HepG2 (cell line): ENCODE data around the gene EFNA3. TPM values are rescaled to one million over a fixed set of nuclear protein-coding genes. Genes with fewer than 3 reads are reported as not detected.

ENCODE experiments used
- AFF4 ChIP-seq: sonication (generic); formaldehyde crosslinking; IDR thresholded peaks from 2 replicates; pipeline ENCODE4 v1.4.0; 2020; ENCODE audit warnings: missing genetic modification reagents
- CBFB ChIP-seq: sonication (generic); formaldehyde crosslinking; IDR thresholded peaks from 2 replicates; pipeline ENCODE4 v1.4.0; 2020; ENCODE audit warnings: missing genetic modification reagents
- CEBPB ChIP-seq: IDR thresholded peaks from 2 replicates; pipeline ENCODE4 v1.6.1; 2011; ENCODE audit warnings: low read depth, low read length, improper control_type of control experiment, borderline replicate concordance
- DBP ChIP-seq: sonication (generic); formaldehyde crosslinking; IDR thresholded peaks from 2 replicates; pipeline ENCODE4 v1.4.0; 2020; ENCODE audit warnings: missing genetic modification reagents; ENCODE audit errors: not compliant biosample characterization
- DRAP1 ChIP-seq: IDR thresholded peaks from 2 replicates; pipeline ENCODE4 v1.6.1; 2016; ENCODE audit warnings: missing genetic modification reagents, missing compliant biosample characterization
- EZH2 ChIP-seq: conservative IDR thresholded peaks from 2 replicates; pipeline ENCODE4 v1.6.1; 2012; ENCODE audit warnings: mild to moderate bottlenecking, low read depth, low read length, moderate library complexity
- JUN ChIP-seq: sonication (generic); formaldehyde crosslinking; IDR thresholded peaks from 2 replicates; pipeline ENCODE4 v1.4.0; 2020; ENCODE audit warnings: mild to moderate bottlenecking, missing genetic modification reagents
- MBNL3 ChIP-seq: fragments of 250-450 bp; sonication (Bioruptor Pico); conservative IDR thresholded peaks from 2 replicates; pipeline ENCODE4 v1.8.0; 2022; ENCODE audit warnings: mild to moderate bottlenecking, inconsistent platforms
- MTA1 ChIP-seq: sonication (generic); formaldehyde crosslinking; IDR thresholded peaks from 2 replicates; pipeline ENCODE4 v1.4.0; 2020; ENCODE audit warnings: missing genetic modification reagents, mild to moderate bottlenecking, borderline replicate concordance
- MXI1 ChIP-seq: IDR thresholded peaks from 3 replicates; pipeline ENCODE4 v1.6.1; 2012; ENCODE audit warnings: low read depth, low read length, inconsistent platforms, borderline replicate concordance
- MYC ChIP-seq: sonication (generic); formaldehyde crosslinking; IDR thresholded peaks from 2 replicates; pipeline ENCODE4 v1.9.0; 2021; ENCODE audit warnings: missing genetic modification reagents, borderline replicate concordance
- NFE2L1 ChIP-seq: sonication (generic); formaldehyde crosslinking; IDR thresholded peaks from 2 replicates; pipeline ENCODE4 v1.4.0; 2020; ENCODE audit warnings: missing genetic modification reagents, mild to moderate bottlenecking, borderline replicate concordance
- PHF20 ChIP-seq: sonication (generic); formaldehyde crosslinking; IDR thresholded peaks from 2 replicates; pipeline ENCODE4 v1.5.0; 2020; ENCODE audit warnings: mild to moderate bottlenecking, missing genetic modification reagents
- RBAK ChIP-seq: sonication (generic); formaldehyde crosslinking; IDR thresholded peaks from 2 replicates; pipeline ENCODE4 v1.5.1; 2020; ENCODE audit warnings: mild to moderate bottlenecking, missing genetic modification reagents
- REPIN1 ChIP-seq: sonication (generic); formaldehyde crosslinking; IDR thresholded peaks from 2 replicates; pipeline ENCODE4 v1.8.0; 2022; ENCODE audit warnings: missing genetic modification reagents, low read depth, mild to moderate bottlenecking, borderline replicate concordance
- SETDB1 ChIP-seq: sonication (generic); formaldehyde crosslinking; IDR thresholded peaks from 2 replicates; pipeline ENCODE4 v1.5.1; 2020; ENCODE audit warnings: missing genetic modification reagents, mild to moderate bottlenecking, borderline replicate concordance
- SIN3A ChIP-seq: IDR thresholded peaks from 2 replicates; pipeline ENCODE4 v1.6.1; 2011; ENCODE audit warnings: low read depth, mild to moderate bottlenecking, control low read depth, low read length, borderline replicate concordance
- SOX6 ChIP-seq, 2 experiments: fragments of 450-650 bp in 1 of 2; sonication (generic) in 1 of 2; formaldehyde crosslinking in 1 of 2; IDR thresholded peaks; 2 replicates each; pipeline versions ENCODE4 v1.4.0 to v1.6.1; 2017 to 2020; ENCODE audit warnings: antibody characterized with exemption in 1 of 2, mild to moderate bottlenecking in 1 of 2, missing genetic modification reagents in 1 of 2
- TBL1XR1 ChIP-seq: fragments of 150-350 bp; IDR thresholded peaks from 2 replicates; pipeline ENCODE4 v1.6.1; 2014; ENCODE audit warnings: borderline replicate concordance, low read length; ENCODE audit not compliant: partially characterized antibody
- ZFP62 ChIP-seq: sonication (generic); formaldehyde crosslinking; IDR thresholded peaks from 2 replicates; pipeline ENCODE4 v1.4.0; 2020; ENCODE audit warnings: missing genetic modification reagents
- ZNF143 ChIP-seq: sonication (generic); formaldehyde crosslinking; IDR thresholded peaks from 2 replicates; pipeline ENCODE4 v1.4.0; 2020; ENCODE audit warnings: missing genetic modification reagents
- ZNF160 ChIP-seq: sonication (generic); formaldehyde crosslinking; IDR thresholded peaks from 2 replicates; pipeline ENCODE4 v1.8.0; 2022; ENCODE audit warnings: mild to moderate bottlenecking, inconsistent platforms, missing genetic modification reagents
- ZNF577 ChIP-seq: sonication (generic); formaldehyde crosslinking; IDR thresholded peaks from 2 replicates; pipeline ENCODE4 v1.4.0; 2020; ENCODE audit warnings: mild to moderate bottlenecking, low read depth, missing genetic modification reagents, borderline replicate concordance
- ZNF652 ChIP-seq: IDR thresholded peaks from 2 replicates; pipeline ENCODE4 v1.6.1; 2016; ENCODE audit warnings: low read depth, borderline replicate concordance
- ZNF678 ChIP-seq: sonication (generic); formaldehyde crosslinking; IDR thresholded peaks from 2 replicates; pipeline ENCODE4 v1.4.0; 2020; ENCODE audit warnings: mild to moderate bottlenecking, missing genetic modification reagents
- polyA plus RNA-seq, 8 experiments: library from polyadenylated mRNA; depleted of rRNA in 3 of 8; stranded (reverse) in 7 of 8; unstranded in 1 of 8; fragments of >200 nt; fragmentation: Illumina TruSeq in 4 of 8; extraction: Trizol in 4 of 8; gene quantifications; 2 replicates each; pipeline versions ENCODE4 v1.2.1 to v1.2.3, GENCODE V29; 2011 to 2016; ENCODE audit warnings: low read depth in 4 of 8, missing spikeins in 1 of 8, mixed read lengths in 1 of 8; ENCODE audit not compliant: insufficient read depth in 1 of 8
- total RNA-seq, 5 experiments: library from RNA; depleted of rRNA; stranded (reverse); fragments of >200 nt; fragmentation: Illumina TruSeq; extraction: Trizol; gene quantifications; 2 replicates each; pipeline ENCODE4 v1.2.3, GENCODE V29; 2016; ENCODE audit warnings: low read depth in 1 of 5

Gene EFNA3
- total and polyA plus RNA-seq, 2 of the 13 experiments (the other 11 are each of a cell fraction or from before 2014, with no cell fraction given) = 1.0 to 5.7 TPM

DNA sequence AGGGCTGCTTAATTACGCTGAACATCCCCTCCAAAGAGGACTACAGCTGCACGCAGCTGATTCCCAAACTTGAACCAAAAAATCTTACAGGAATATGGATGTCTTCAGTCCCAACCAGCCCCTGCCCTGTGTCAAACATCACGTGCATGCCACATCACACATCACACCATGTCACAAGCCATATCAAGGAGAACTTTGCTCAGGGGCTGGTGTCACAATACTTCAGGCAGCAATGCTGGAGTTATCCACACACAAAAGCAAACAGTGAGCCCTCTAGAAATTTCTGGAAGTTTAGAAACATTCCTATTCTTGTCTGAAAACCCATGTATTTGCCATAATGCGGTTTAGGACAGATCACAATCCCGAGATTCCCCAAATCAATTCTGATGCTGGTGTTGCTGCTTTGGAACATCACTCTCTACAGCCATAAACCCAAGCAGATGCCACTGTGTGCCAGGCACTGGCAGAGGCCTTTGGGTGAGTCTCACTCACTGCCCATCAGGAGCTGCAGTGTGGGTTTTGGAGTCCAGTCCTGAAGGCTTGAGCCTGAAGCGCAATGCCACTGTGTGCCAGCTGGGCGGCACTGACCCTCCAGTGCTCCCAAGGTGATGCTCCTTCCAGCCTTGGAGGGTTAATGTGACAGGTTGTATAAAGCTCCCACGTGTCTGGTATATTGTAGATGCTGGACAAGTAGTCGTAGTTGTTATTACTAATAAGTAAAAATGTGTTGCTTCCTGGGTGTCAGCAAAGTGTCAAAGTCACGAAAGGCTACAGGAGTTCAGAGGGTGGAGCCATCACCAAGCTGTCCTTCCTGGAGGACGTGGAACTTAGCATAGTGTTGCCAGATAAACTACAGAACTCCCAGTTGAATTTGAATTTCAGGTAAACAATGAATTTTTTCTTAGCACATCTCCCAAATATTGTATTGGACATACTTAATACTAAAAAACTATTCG is 28.9 kb downstream of the EFNA3 start (continued):
- TF ChIP-seq RBAK (CRISPR knock-in tag) = no peak
- no peak for TF ChIP-seq SOX6 (IDR thresholded peaks at IDR 0.05)
- peak; percentile 75 for TF ChIP-seq SOX6 (CRISPR knock-in tag; IDR thresholded peaks at IDR 0.05)
- TF ChIP-seq DRAP1 (CRISPR knock-in tag) = 0 out of 2 replicates have a peak, but pooled peaks have one; percentile 13
- TF ChIP-seq MXI1 = no peak
- TF ChIP-seq ZNF652 (CRISPR knock-in tag) = no peak
- TF ChIP-seq MYC (CRISPR knock-in tag) = 0 out of 2 replicates have a peak, but pooled peaks have one; percentile 27
- TF ChIP-seq MTA1 (CRISPR knock-in tag) = no peak
- no peak for TF ChIP-seq ZNF160 (CRISPR knock-in tag)
- no peak for TF ChIP-seq ZNF678 (CRISPR knock-in tag)
- no peak for TF ChIP-seq AFF4 (CRISPR knock-in tag)
- peak; percentile 52; the same call in 1 of the 2 replicates for TF ChIP-seq REPIN1 (CRISPR knock-in tag)
- TF ChIP-seq CBFB (CRISPR knock-in tag) = no peak
- peak; percentile 96 for TF ChIP-seq CEBPB
- TF ChIP-seq SETDB1 (CRISPR knock-in tag) = no peak
- no peak for TF ChIP-seq ZFP62
- no peak for TF ChIP-seq PHF20 (CRISPR knock-in tag)
- no peak for TF ChIP-seq ZNF577 (CRISPR knock-in tag)
- no peak for TF ChIP-seq MBNL3 (CRISPR knock-in tag)
- no peak for TF ChIP-seq TBL1XR1
- TF ChIP-seq ZNF143 = no peak
- TF ChIP-seq SIN3A = no peak
- TF ChIP-seq JUN (CRISPR knock-in tag) = no peak
- no peak for TF ChIP-seq NFE2L1 (CRISPR knock-in tag)
- no peak for TF ChIP-seq DBP (CRISPR knock-in tag)
- no peak for TF ChIP-seq EZH2
